Esophagus squamous epithelium (tissue), 5 donors: ENCODE measurements around the gene CMTM3. TPM values are rescaled to one million over a fixed set of nuclear protein-coding genes. Genes with fewer than 3 reads are reported as not detected.

Source experiments
- DNase-seq: peaks from one replicate; lab custom pipeline; 2025; lab: John Stamatoyannopoulos, UW
- H3K27ac ChIP-seq, 4 donors: fragments of 200-600 bp; sonication (generic); one replicate each; pipeline ENCODE4 v1.5.1; 2016 to 2019; ENCODE audit warnings: mild to moderate bottlenecking in 1 of 4
- H3K27me3 ChIP-seq, 4 donors: fragments of 200-600 bp; sonication (generic); 1 replicate in 3 of 4; 2 replicates in 1 of 4; pipeline versions ENCODE4 v1.5.1 to v1.6.0; 2017 to 2021; ENCODE audit warnings: antibody characterized with exemption in 1 of 4
- H3K36me3 ChIP-seq, 3 donors: fragments of 200-600 bp; sonication (generic); one replicate each; pipeline ENCODE4 v1.5.1; 2016 to 2019
- H3K4me1 ChIP-seq, 3 donors: fragments of 200-600 bp; sonication (generic); one replicate each; pipeline ENCODE4 v1.5.1; 2017 to 2019
- H3K4me3 ChIP-seq, 4 donors: fragments of 200-600 bp; sonication (generic); 1 replicate in 3 of 4; 2 replicates in 1 of 4; pipeline ENCODE4 v1.5.1; 2016 to 2019; ENCODE audit warnings: mild to moderate bottlenecking in 2 of 4, moderate library complexity in 1 of 4
- H3K9me3 ChIP-seq, 3 donors: fragments of 200-600 bp; sonication (generic); one replicate each; pipeline ENCODE4 v1.5.1; 2016 to 2019
- POLR2A ChIP-seq, 4 donors: fragments of 450-650 bp; IDR thresholded peaks; one replicate each; pipeline ENCODE4 v1.6.1; 2017; ENCODE audit warnings: antibody characterized with exemption in 4 of 4, mild to moderate bottlenecking in 4 of 4, moderate library complexity in 3 of 4
- WGBS, 2 donors: methylation state at CpG; one replicate each; pipeline ENCODE4 v1.1.5; 2018; 5-methylcytosine and 5-hydroxymethylcytosine counted together
- intact Hi-C: fragments of 100-400 bp; cut with DNase I; formaldehyde crosslinking; loops from one replicate; pipeline ENCODE4 v1.15.0; 2022
- total RNA-seq, 4 donors: library from RNA; depleted of rRNA; stranded (reverse); fragments of >200 nt; gene quantifications; one replicate each; pipeline ENCODE4 v1.1.0, GENCODE V29; 2016
- TF ChIP-seq, protein P1 (sequence below), 6 experiments: fragments of 450-650 bp in 4 of 6; fragments of 200-600 bp in 2 of 6; sonication (generic) in 2 of 6; IDR thresholded peaks; one replicate each; pipeline ENCODE4 v1.5.1; 2016 to 2019; ENCODE audit warnings: antibody characterized with exemption in 6 of 6, mild to moderate bottlenecking in 4 of 6, moderate library complexity in 4 of 6
- donor health status: DM: yes; HTN: yes; CAD: no.

The CMTM3 gene, protein sequence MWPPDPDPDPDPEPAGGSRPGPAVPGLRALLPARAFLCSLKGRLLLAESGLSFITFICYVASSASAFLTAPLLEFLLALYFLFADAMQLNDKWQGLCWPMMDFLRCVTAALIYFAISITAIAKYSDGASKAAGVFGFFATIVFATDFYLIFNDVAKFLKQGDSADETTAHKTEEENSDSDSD
- 10 to 100 TPM in 2 of 4 donors, 1 to 10 TPM in 2; 4.0 to 19.6 (median 8.9) TPM for total RNA-seq

DNA sequence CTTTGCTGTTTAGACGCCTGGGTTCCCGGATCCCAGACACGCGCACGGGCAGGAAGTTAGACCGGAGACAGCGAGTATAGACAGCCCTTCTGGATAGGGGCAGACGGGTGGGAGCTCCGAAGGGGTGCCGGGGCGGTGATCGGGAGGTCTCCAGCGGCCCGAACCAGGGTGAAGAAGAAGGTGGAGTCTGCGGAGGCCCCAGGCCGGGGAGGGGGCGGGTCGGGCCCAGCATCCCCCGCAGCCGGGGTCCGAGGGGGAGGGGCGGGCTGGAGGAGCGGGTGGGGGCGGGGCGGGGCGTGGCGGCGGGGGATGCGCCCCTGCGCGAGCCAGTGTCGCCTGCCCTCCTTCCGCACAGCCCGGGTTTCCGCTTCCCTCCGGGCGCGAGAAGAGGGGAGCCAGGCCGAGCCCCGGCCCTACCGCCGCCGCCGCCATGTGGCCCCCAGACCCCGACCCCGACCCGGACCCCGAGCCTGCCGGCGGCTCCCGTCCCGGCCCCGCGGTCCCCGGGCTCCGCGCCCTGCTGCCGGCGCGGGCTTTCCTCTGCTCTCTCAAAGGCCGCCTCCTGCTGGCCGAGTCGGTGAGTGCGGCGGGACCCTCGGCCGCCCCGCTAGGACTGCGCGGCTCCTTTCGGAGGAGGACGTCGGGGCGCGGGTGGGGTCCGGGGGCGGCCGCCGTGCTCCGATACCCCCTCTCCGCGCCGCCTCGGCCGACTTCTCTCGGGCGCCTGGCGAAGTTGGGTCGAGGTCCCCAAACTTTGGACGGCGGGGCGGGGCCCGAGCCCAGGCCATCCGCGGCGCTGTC lies at the start of gene CMTM3:
TSS of gene CMTM3 (plus strand) at position 329 of the 801 bp plus-strand sequence. CDS start at position 431, 102 bp downstream.
- no peaks in the 10 kb centered on the region for H3K9me3 ChIP-seq
- H3K4me3 ChIP-seq, result peak within 1 kb of the TSS; percentile 51 to 87 (median 66)
- intact Hi-C loops, result loop anchor here (10.0 kb wide), 2 partner anchors 130 to 260 kb away; no protein-coding TSS in a partner anchor
- no peak for TF ChIP-seq POLR2A (IDR thresholded peaks at IDR 0.05)
- TF ChIP-seq, protein P1, sequence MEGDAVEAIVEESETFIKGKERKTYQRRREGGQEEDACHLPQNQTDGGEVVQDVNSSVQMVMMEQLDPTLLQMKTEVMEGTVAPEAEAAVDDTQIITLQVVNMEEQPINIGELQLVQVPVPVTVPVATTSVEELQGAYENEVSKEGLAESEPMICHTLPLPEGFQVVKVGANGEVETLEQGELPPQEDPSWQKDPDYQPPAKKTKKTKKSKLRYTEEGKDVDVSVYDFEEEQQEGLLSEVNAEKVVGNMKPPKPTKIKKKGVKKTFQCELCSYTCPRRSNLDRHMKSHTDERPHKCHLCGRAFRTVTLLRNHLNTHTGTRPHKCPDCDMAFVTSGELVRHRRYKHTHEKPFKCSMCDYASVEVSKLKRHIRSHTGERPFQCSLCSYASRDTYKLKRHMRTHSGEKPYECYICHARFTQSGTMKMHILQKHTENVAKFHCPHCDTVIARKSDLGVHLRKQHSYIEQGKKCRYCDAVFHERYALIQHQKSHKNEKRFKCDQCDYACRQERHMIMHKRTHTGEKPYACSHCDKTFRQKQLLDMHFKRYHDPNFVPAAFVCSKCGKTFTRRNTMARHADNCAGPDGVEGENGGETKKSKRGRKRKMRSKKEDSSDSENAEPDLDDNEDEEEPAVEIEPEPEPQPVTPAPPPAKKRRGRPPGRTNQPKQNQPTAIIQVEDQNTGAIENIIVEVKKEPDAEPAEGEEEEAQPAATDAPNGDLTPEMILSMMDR (IDR thresholded peaks at IDR 0.05), result peak; percentile 56 to 85 (median 74)
- peaks cover 21 to 56% (median 33%) of the 10 kb centered on the region in 3 donors for H3K4me1 ChIP-seq
- H3K27me3 ChIP-seq, result peaks cover 0 to 10% (median 0%) of the 10 kb centered on the region in 4 donors
- no peak for DNase-seq
- WGBS, 2 donors, result 0% methylated on average over 9 to 13 of the region's 96 CpGs
- peaks cover 0 to 9% (median 5%) of the 10 kb centered on the region in 3 donors for H3K36me3 ChIP-seq
- peak within 1 kb of the TSS; percentile 76 to 91 (median 84) for H3K27ac ChIP-seq

DNA sequence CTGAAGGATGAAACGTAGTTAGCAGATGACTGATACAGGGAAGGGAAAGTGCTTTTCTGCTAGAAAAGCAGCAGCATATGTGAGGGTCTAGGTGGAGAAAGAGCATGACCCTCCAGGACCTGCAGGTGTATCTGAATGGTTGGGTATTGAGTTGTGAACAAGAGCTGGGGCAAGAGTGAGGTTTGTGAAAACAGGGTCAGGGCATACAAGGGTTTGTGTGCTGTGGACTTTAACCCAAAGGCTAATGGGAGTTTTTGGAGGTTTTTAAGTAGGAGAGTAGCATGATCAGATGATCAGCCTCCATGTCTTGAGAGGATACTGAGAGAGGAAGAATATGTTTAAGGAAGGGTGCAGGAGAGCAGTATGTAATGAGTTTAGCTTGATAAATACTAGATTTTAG lies 44.4 kb upstream of the CMTM3 start:
- Histone ChIP-seq H3K36me3 (peaks cover 0 to 51% (median 0%) of the 10 kb centered on the region in 3 donors), H3K4me1 (peaks cover 0 to 12% (median 0%) of the 10 kb centered on the region in 3 donors), H3K9me3 (no peaks in the 10 kb centered on the region), H3K27me3 (no peaks in the 10 kb centered on the region), H3K4me3 (no peak overlapping the region), H3K27ac (no peak overlapping the region)
- intact Hi-C loops, result no loop called here
- DNase-seq, result no peak
- WGBS, 2 donors, result 85 to 89% methylated on average over 1 of the region's 1 CpG
- TF ChIP-seq, protein P1 (IDR thresholded peaks at IDR 0.05), result no peak
- no peak for TF ChIP-seq POLR2A (IDR thresholded peaks at IDR 0.05)

DNA sequence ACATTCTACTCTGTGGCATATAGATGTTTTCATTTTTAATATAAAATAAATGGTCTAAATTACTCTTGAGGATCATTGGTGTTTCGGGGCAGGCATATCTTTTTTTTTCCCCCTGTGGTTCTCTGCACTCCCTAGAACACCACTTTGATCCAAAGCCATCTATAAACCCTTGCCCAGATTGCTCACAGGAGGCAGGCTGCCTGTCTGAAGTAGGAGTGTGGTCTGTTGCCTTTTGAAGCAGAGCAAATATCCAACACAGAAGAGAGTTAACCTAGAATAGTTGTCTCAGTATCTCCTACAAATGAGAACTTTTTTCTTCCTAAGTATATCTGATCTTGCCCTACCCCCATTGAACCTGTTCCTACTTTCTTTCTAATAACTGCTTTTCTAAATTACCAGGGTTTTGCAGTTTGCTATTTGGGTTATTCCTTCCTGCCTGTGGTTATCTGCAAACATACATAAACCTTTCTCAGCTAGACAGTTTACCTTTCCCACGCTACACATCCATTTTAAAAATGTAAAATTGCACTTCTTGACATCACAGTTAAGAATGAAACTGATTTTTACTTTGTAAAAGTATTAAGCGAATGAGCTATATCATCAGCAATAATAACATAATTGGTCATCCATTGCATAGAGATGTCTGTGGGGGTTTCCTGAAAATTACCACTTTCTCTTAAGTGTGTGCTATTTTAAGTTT lies 43.0 kb upstream of the CMTM3 start:
- WGBS, 2 donors, result 85 to 87% methylated on average over 3 of the region's 3 CpGs
- H3K9me3 ChIP-seq, result no peaks in the 10 kb centered on the region
- H3K4me3 ChIP-seq, result no peak overlapping the region
- H3K4me1 ChIP-seq, result peaks cover 0 to 6% (median 0%) of the 10 kb centered on the region in 3 donors
- intact Hi-C loops, result no loop called here
- peaks cover 0 to 65% (median 3%) of the 10 kb centered on the region in 3 donors for H3K36me3 ChIP-seq
- TF ChIP-seq, protein P1 (IDR thresholded peaks at IDR 0.05), result no peak
- TF ChIP-seq POLR2A (IDR thresholded peaks at IDR 0.05), result no peak
- H3K27ac ChIP-seq, result no peak overlapping the region
- H3K27me3 ChIP-seq, result no peaks in the 10 kb centered on the region
- no peak for DNase-seq

DNA sequence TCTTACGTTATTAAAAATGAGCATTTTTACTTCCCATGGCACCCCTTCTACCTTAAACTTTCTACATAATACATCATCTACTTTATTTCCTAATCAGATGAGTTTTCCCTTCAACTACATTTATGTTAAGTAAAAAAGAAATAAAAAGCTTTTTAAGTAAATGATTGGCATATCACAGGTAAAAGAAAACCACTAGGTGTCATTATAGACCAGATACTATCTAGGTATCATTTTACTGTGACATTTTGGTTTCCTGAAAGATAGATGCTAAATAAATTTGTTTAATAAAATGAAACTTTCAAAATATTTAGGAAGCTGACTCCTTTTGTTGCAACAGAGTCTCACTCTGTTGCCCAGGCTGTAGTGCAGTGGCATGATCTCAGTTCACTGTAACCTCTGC lies 42.1 kb upstream of the CMTM3 start:
- H3K36me3 ChIP-seq, result peaks cover 0 to 74% (median 5%) of the 10 kb centered on the region in 3 donors
- intact Hi-C loops, result no loop called here
- TF ChIP-seq, protein P1 (IDR thresholded peaks at IDR 0.05), result peak in 3 of 6 experiments; percentile 7 to 21 (median 8)
- TF ChIP-seq POLR2A (IDR thresholded peaks at IDR 0.05), result no peak
- no peaks in the 10 kb centered on the region for H3K27me3 ChIP-seq
- no peak overlapping the region for H3K27ac ChIP-seq
- no peak for DNase-seq
- WGBS, 2 donors, result 73 to 78% methylated on average over 1 of the region's 1 CpG
- no peak overlapping the region for H3K4me3 ChIP-seq
- no peaks in the 10 kb centered on the region for H3K9me3 ChIP-seq
- no peaks in the 10 kb centered on the region for H3K4me1 ChIP-seq
